Fibroblast of lung (primary cell): ENCODE results near the gene GAB2. TPM values are rescaled to one million over a fixed set of nuclear protein-coding genes. Genes with fewer than 3 reads are reported as not detected.

Experiments used
- DNase-seq, 2 donors: peaks; one replicate each; pipeline versions ENCODE4 v3.0.0 to v3.0.0-alpha.2; 2010; ENCODE audit warnings: low read depth in 2 of 2
- H2AFZ ChIP-seq: 2 replicates; pipeline ENCODE4 v1.5.1; 2012; ENCODE audit warnings: low read length, control low read depth, inconsistent platforms
- H3K27ac ChIP-seq: 2 replicates; pipeline ENCODE4 v1.5.1; 2011; ENCODE audit warnings: low read length, control low read depth; ENCODE audit not compliant: insufficient read depth
- H3K27me3 ChIP-seq: 2 replicates; pipeline ENCODE4 v1.5.1; 2011; ENCODE audit warnings: mild to moderate bottlenecking, low read length; ENCODE audit not compliant: control insufficient read depth, insufficient read depth
- H3K36me3 ChIP-seq: 2 replicates; pipeline ENCODE4 v1.5.1; 2011; ENCODE audit warnings: low read length; ENCODE audit not compliant: control insufficient read depth, insufficient read depth
- H3K4me1 ChIP-seq: 2 replicates; pipeline ENCODE4 v1.5.1; 2011; ENCODE audit warnings: low read length; ENCODE audit not compliant: control insufficient read depth, insufficient read depth; ENCODE audit errors: extremely low read depth
- H3K4me2 ChIP-seq: 2 replicates; pipeline ENCODE4 v1.5.1; 2011; ENCODE audit warnings: low read length, control low read depth; ENCODE audit not compliant: insufficient read depth; ENCODE audit errors: extremely low read depth
- H3K4me3 ChIP-seq, 4 experiments: fragments of 200-600 bp in 1 of 4; sonication (generic) in 1 of 4; replicated peaks in 1 of 4; 2 replicates each; pipeline ENCODE4 v1.5.1; 2011 to 2016; ENCODE audit warnings: low read length in 4 of 4, low read depth in 3 of 4, mild to moderate bottlenecking in 3 of 4, control low read depth in 2 of 4, inconsistent platforms in 1 of 4, mixed read lengths in 1 of 4; ENCODE audit not compliant: insufficient read depth in 1 of 4; ENCODE audit errors: control extremely low read depth in 1 of 4
- H3K79me2 ChIP-seq: 2 replicates; pipeline ENCODE4 v1.5.1; 2012; ENCODE audit warnings: mild to moderate bottlenecking, low read length, inconsistent platforms; ENCODE audit not compliant: control insufficient read depth, insufficient read depth
- H3K9ac ChIP-seq: 2 replicates; pipeline ENCODE4 v1.5.1; 2011; ENCODE audit warnings: mild to moderate bottlenecking, low read length, control low read depth; ENCODE audit not compliant: insufficient read depth
- H3K9me3 ChIP-seq: 2 replicates; pipeline ENCODE4 v1.5.1; 2012; ENCODE audit warnings: low read depth, low read length; ENCODE audit not compliant: control insufficient read depth, insufficient read depth
- H4K20me1 ChIP-seq: 2 replicates; pipeline ENCODE4 v1.5.1; 2011; ENCODE audit warnings: low read length; ENCODE audit not compliant: control insufficient read depth, insufficient read depth; ENCODE audit errors: extremely low read depth
- EZH2 ChIP-seq: IDR thresholded peaks from 2 replicates; pipeline ENCODE4 v1.5.1; 2012; ENCODE audit warnings: low read length, control low read depth, mild to moderate bottlenecking; ENCODE audit errors: missing control alignments
- polyA plus RNA-seq, 2 donors: library from polyadenylated mRNA; depleted of rRNA in 1 of 2; stranded (reverse) in 1 of 2; unstranded in 1 of 2; fragments of >200 nt; gene quantifications; 2 replicates each; pipeline ENCODE4 v1.2.1, GENCODE V29; 2011 to 2012; ENCODE audit warnings: missing spikeins in 1 of 2
- total RNA-seq: library from RNA; depleted of rRNA; stranded (reverse); fragments of >200 nt; gene quantifications from 2 replicates; pipeline ENCODE4 v1.2.1, GENCODE V29; 2014
- TF ChIP-seq, protein P1 (sequence below), 2 donors: IDR thresholded peaks in 1 of 2; conservative IDR thresholded peaks in 1 of 2; 1 replicate in 1 of 2; 2 replicates in 1 of 2; pipeline ENCODE4 v1.5.1; 2011 to 2012; ENCODE audit warnings: low read length in 2 of 2, control low read depth in 1 of 2, inconsistent platforms in 1 of 2, low read depth in 1 of 2, mild to moderate bottlenecking in 1 of 2

Gene GAB2
- total and polyA plus RNA-seq, 2 donors (not counting 1 experiment from before 2014, with no cell fraction given), result 7.1 to 14.0 TPM

DNA sequence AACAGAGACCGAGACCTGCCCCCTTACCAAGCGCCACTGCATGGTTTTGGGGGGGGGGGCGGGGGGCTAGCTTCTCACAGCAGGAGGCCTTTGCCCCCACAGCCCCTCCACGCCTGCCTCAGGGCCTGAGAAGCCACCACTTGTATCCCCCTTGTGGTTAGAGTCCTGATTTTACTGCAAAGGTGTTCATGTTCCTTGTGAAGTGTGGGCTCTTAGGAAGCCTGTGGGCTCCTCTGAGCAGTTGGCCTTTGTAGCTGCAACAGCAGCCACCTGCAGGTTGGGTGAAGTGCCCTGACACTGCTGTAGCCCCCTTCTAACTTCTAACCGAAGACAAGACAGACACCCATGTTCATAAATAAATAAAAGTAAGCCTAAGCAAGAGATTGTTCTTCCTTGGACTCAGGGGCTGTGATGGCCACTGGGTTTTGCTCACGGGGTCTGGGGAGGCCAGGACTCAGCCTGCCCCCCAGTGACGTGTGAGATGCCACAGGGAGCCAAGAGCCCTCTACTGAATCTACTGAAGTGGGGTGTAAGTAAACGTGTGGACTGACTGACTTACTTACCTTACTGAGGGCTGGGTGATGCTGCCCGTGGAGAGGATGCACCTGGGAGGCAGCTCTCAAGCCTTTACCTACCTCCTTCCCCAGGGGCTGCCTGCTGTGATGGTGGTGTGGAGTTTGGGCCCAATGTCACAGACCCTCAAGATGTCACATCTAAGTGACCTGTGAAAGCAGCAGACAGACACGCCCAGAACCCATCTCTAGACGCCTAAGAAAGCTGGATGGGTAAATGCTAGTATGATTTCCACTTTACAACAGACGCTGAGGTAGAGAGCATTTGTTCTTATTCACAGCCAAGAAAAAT lies 203.1 kb downstream of the GAB2 start:
- H3K36me3 ChIP-seq, result peaks cover 12% of the 10 kb centered on the region
- no peak for DNase-seq
- H2AFZ ChIP-seq, result no peak overlapping the region
- H3K27ac ChIP-seq, result no peak overlapping the region
- H3K27me3 ChIP-seq, result no peaks in the 10 kb centered on the region
- H3K9ac ChIP-seq, result no peak overlapping the region
- H3K4me2 ChIP-seq, result no peak overlapping the region
- TF ChIP-seq, protein P1, sequence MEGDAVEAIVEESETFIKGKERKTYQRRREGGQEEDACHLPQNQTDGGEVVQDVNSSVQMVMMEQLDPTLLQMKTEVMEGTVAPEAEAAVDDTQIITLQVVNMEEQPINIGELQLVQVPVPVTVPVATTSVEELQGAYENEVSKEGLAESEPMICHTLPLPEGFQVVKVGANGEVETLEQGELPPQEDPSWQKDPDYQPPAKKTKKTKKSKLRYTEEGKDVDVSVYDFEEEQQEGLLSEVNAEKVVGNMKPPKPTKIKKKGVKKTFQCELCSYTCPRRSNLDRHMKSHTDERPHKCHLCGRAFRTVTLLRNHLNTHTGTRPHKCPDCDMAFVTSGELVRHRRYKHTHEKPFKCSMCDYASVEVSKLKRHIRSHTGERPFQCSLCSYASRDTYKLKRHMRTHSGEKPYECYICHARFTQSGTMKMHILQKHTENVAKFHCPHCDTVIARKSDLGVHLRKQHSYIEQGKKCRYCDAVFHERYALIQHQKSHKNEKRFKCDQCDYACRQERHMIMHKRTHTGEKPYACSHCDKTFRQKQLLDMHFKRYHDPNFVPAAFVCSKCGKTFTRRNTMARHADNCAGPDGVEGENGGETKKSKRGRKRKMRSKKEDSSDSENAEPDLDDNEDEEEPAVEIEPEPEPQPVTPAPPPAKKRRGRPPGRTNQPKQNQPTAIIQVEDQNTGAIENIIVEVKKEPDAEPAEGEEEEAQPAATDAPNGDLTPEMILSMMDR (conservative IDR thresholded peaks at IDR 0.05 in 1 of 2, IDR thresholded peaks at IDR 0.05 in 1 of 2; ENCODE audit: low read depth in 1 of 2, low read length in 2 of 2), result no peak
- TF ChIP-seq EZH2, result no peak
- H3K9me3 ChIP-seq, result no peaks in the 10 kb centered on the region
- H3K4me1 ChIP-seq, result no peaks in the 10 kb centered on the region
- no peaks in the 10 kb centered on the region for H3K79me2 ChIP-seq
- H3K4me3 ChIP-seq, result no peak overlapping the region
- no peaks in the 10 kb centered on the region for H4K20me1 ChIP-seq

DNA sequence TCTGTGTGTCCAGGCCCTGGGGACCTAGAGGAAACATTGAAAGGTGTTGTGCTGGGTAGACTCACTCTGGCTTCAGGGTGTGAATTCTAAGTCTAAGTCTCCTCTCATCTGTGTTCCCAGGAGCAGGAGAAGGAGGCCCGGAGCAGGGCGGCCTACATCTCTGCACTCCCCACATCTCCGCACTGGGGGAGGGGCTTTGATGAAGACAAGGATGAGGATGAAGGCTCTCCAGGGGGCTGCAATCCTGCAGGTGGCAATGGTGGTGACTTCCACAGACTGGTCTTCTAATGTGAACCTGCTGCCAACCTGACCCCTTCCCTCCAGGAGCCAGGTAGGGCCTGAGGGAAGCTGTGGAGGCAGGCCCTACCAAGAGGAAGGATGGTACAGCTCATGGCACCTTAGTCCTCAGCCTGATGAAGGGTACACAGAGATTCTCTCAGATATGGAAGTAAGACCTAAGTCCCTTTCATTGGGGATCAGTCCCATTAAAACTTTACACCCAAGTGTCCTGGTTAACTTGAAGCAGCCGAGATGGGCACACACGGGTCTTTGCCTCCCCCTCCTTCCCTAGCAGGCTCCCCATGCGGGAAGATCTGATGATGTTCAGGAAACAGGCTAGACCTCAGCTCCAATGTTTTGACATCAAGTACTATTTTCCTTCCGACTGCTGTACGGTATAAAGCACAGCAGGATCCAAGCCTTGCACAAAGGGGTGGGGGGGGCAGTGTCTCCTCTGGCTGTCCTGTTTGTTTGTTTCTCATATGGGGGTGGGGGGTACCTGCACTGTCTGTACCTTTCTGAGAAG lies 203.9 kb downstream of the GAB2 start:
- H3K9me3 ChIP-seq, result no peaks in the 10 kb centered on the region
- TF ChIP-seq, protein P1 (conservative IDR thresholded peaks at IDR 0.05 in 1 of 2, IDR thresholded peaks at IDR 0.05 in 1 of 2; ENCODE audit: low read depth in 1 of 2, low read length in 2 of 2), result no peak
- no peak for TF ChIP-seq EZH2
- H3K36me3 ChIP-seq, result peaks cover 17% of the 10 kb centered on the region
- H4K20me1 ChIP-seq, result no peaks in the 10 kb centered on the region
- H3K79me2 ChIP-seq, result no peaks in the 10 kb centered on the region
- H3K4me3 ChIP-seq, result no peak overlapping the region
- no peak overlapping the region for H3K27ac ChIP-seq
- no peak overlapping the region for H2AFZ ChIP-seq
- DNase-seq, result no peak
- no peak overlapping the region for H3K9ac ChIP-seq
- no peak overlapping the region for H3K4me2 ChIP-seq
- no peaks in the 10 kb centered on the region for H3K4me1 ChIP-seq
- no peaks in the 10 kb centered on the region for H3K27me3 ChIP-seq
